K562 (cell line): ENCODE results near the gene PPP2R3B. TPM values are rescaled to one million over a fixed set of nuclear protein-coding genes. Genes with fewer than 3 reads are reported as not detected.

Experiments
- ATAC-seq: fragments of 200-7000 bp; cut with Tn5 transposase; 3 replicates; pipeline ENCODE4 v1.9.1; 2020; ENCODE audit warnings: moderate library complexity
- BruUV-seq: library from RNA; stranded (reverse); fragments of 400-500 nt; replicated peaks from 2 replicates; lab custom pipeline; 2021; lab: Mats Ljungman, UMichigan
- CTCF ChIA-PET: fragments of 300-600 bp; formaldehyde crosslinking; extraction: SDS; loops from one replicate; lab custom pipeline; 2021; ENCODE audit warnings: low intra/inter-chr PET ratio; lab: Yijun Ruan, JAX
- POLR2A ChIA-PET: fragments of 300-600, 350-650 bp; sonication (Branson Sonifier 250); formaldehyde crosslinking; extraction: SDS; loops from one replicate; lab custom pipeline; 2021; ENCODE audit warnings: antibody characterized with exemption, inconsistent platforms; lab: Yijun Ruan, JAX
- DNase-seq, 4 experiments: peaks; one replicate each; pipeline versions ENCODE4 v3.0.0 to v3.0.0-alpha.2; 2011 to 2018; ENCODE audit warnings: low spot score in 3 of 4, mixed read lengths in 3 of 4; ENCODE audit errors: extremely low read depth in 1 of 4
- FAIRE-seq: peaks from 2 replicates; lab custom pipeline; 2011; peaks lifted over from hg19 to GRCh38; lab: Jason Lieb, UNC
- H2AFZ ChIP-seq: 2 replicates; pipeline ENCODE4 v1.6.0; 2011; ENCODE audit warnings: low read depth, low read length, control low read depth, inconsistent platforms
- H3K27ac ChIP-seq: fragments of 200-600 bp; 3 replicates; pipeline ENCODE4 v1.8.0; 2011; ENCODE audit warnings: low read depth, mild to moderate bottlenecking, control low read depth, inconsistent platforms, low read length, moderate library complexity, mixed read lengths; ENCODE audit errors: extremely low read depth
- H3K27me3 ChIP-seq, 2 experiments: fragments of 300-600 bp in 1 of 2; 2 replicates in 1 of 2; 3 replicates in 1 of 2; pipeline versions ENCODE4 v1.6.0 to v1.8.0; 2011; ENCODE audit warnings: inconsistent platforms in 2 of 2, low read length in 2 of 2, mild to moderate bottlenecking in 1 of 2, mixed read lengths in 1 of 2, moderate library complexity in 1 of 2; ENCODE audit not compliant: control insufficient read depth in 2 of 2, insufficient read depth in 2 of 2
- H3K36me3 ChIP-seq: fragments of 300-600 bp; 3 replicates; pipeline ENCODE4 v1.8.0; 2011; ENCODE audit warnings: mild to moderate bottlenecking, low read length, inconsistent platforms; ENCODE audit not compliant: control insufficient read depth, insufficient read depth
- H3K4me1 ChIP-seq, 2 experiments: fragments of 200-600 bp in 1 of 2; replicated peaks in 1 of 2; 2 replicates in 1 of 2; 3 replicates in 1 of 2; pipeline versions ENCODE4 v1.5.1 to v1.8.0; 2011; ENCODE audit warnings: inconsistent platforms in 2 of 2, low read length in 2 of 2, mild to moderate bottlenecking in 1 of 2, mixed read lengths in 1 of 2, moderate library complexity in 1 of 2; ENCODE audit not compliant: control insufficient read depth in 2 of 2, insufficient read depth in 2 of 2
- H3K4me2 ChIP-seq: 2 replicates; pipeline ENCODE4 v1.6.1; 2011; ENCODE audit warnings: low read length, control low read depth, inconsistent platforms, mixed read lengths; ENCODE audit not compliant: insufficient read depth
- H3K4me3 ChIP-seq: fragments of 200-600 bp; sonication (generic), shearing (Covaris generic); 2 replicates; pipeline ENCODE4 v1.5.1; 2016; ENCODE audit warnings: control low read depth, inconsistent platforms
- H3K79me2 ChIP-seq: fragments of 200-600 bp; 3 replicates; pipeline ENCODE4 v1.8.0; 2011; ENCODE audit warnings: low read length, inconsistent platforms; ENCODE audit not compliant: control insufficient read depth, insufficient read depth
- H3K9ac ChIP-seq, 2 experiments: 2 replicates each; pipeline versions ENCODE4 v1.6.0 to v1.6.1; 2011; ENCODE audit warnings: low read depth in 2 of 2, low read length in 2 of 2, control low read depth in 1 of 2, inconsistent platforms in 1 of 2, mild to moderate bottlenecking in 1 of 2, mixed read lengths in 1 of 2; ENCODE audit not compliant: insufficient read depth in 1 of 2
- H3K9me1 ChIP-seq: one replicate; pipeline ENCODE4 v1.6.0; 2011; ENCODE audit warnings: inconsistent platforms, mild to moderate bottlenecking, low read length, moderate library complexity; ENCODE audit not compliant: control insufficient read depth, insufficient read depth
- H3K9me3 ChIP-seq: replicated peaks from 2 replicates; pipeline ENCODE4 v1.5.1; 2011; ENCODE audit warnings: low read depth, low read length, inconsistent platforms; ENCODE audit not compliant: control insufficient read depth, insufficient read depth
- H4K20me1 ChIP-seq: replicated peaks from 2 replicates; pipeline ENCODE4 v1.6.1; 2011; ENCODE audit warnings: low read length, inconsistent platforms, mixed read lengths; ENCODE audit not compliant: control insufficient read depth, insufficient read depth
- POLR2G ChIP-seq: fragments of 200-400 bp; formaldehyde crosslinking; IDR thresholded peaks from 2 replicates; pipeline ENCODE4 v1.6.1; 2017; ENCODE audit warnings: low read depth, mild to moderate bottlenecking, antibody characterized with exemption, low read length, moderate library complexity
- RBFOX2 ChIP-seq: fragments of 200-400 bp; formaldehyde crosslinking; IDR thresholded peaks from 2 replicates; pipeline ENCODE4 v1.6.1; 2017; ENCODE audit warnings: low read depth, mild to moderate bottlenecking, low read length, moderate library complexity
- whole genome bisulfite sequencing: fragments of 100-300 bp; shearing (Covaris generic); methylation state at CpG from one replicate; pipeline ENCODE4 v1.1.6; 2016; ENCODE audit warnings: low coverage, mixed read lengths; ENCODE audit not compliant: insufficient coverage; ENCODE audit errors: missing lambda C conversion rate; 5-methylcytosine and 5-hydroxymethylcytosine counted together
- in situ Hi-C: fragments of 300-500 bp; cut with MboI; formaldehyde crosslinking; loops from 4 replicates; pipeline ENCODE4 v1.15.0; 2018; ENCODE audit warnings: inconsistent platforms, mixed read lengths
- intact Hi-C: fragments of 100-400 bp; cut with micrococcal nuclease; formaldehyde crosslinking; loops from 2 replicates; pipeline ENCODE4 v1.14.2; 2022
- polyA plus RNA-seq, 8 experiments: library from polyadenylated mRNA; depleted of rRNA in 4 of 8; stranded (reverse) in 5 of 8; unstranded in 3 of 8; fragments of >200 nt; fragmentation: Nextera tagmentation in 2 of 8; fragmentation: Illumina TruSeq in 1 of 8; extraction: Ambion mirVana in 2 of 8; extraction: Trizol in 1 of 8; gene quantifications; 2 replicates each; pipeline versions ENCODE4 v1.2.1 to v1.2.3, GENCODE V29; 2011 to 2014; ENCODE audit warnings: inconsistent platforms in 1 of 8, missing spikeins in 1 of 8
- total RNA-seq, 7 experiments: library from RNA; depleted of rRNA in 6 of 7; stranded (reverse); fragments of >200 nt in 6 of 7; fragmentation: Illumina TruSeq in 2 of 7; extraction: Trizol in 2 of 7; gene quantifications; 2 replicates each; pipeline versions ENCODE4 v1.2.1 to v1.2.3, GENCODE V29; 2011 to 2021; ENCODE audit warnings: low replicate concordance in 1 of 7
- TF ChIP-seq, protein P1 (sequence below): sonication (generic); formaldehyde crosslinking; IDR thresholded peaks from 2 replicates; pipeline ENCODE4 v1.8.0; 2022; ENCODE audit warnings: mild to moderate bottlenecking, missing genetic modification reagents

PPP2R3B gene
- total and polyA plus RNA-seq, 9 of the 15 experiments (the other 6 are each of a cell fraction or from before 2014, with no cell fraction given) = 0.04 to 18.2 (median 8.2) TPM; not detected in 1

GRCh38 chrX:311156-312129 lies 75.3 kb downstream of the PPP2R3B start:
- in situ Hi-C loops (no loop called here), intact Hi-C loops (no loop called here)
- Histone ChIP-seq H3K4me2 (no peak overlapping the region), H3K9ac (no peak overlapping the region), H3K36me3 (peaks cover 70% of the 10 kb centered on the region), H3K27me3 (no peaks in the 10 kb centered on the region), H3K79me2 (peaks cover 4% of the 10 kb centered on the region; the same call in 2 of the 3 replicates), H3K9me1 (no peaks in the 10 kb centered on the region), H3K4me1 (peaks cover 0 to 12% of the 10 kb centered on the region in 2 experiments; a peak in 2 of 5 replicates), H3K4me3 (no peak overlapping the region), H4K20me1 (no peaks in the 10 kb centered on the region), H3K9me3 (no peaks in the 10 kb centered on the region), H2AFZ (no peak overlapping the region), H3K27ac (no peak overlapping the region)
- ATAC-seq (no peak), DNase-seq (no peak), FAIRE-seq (no peak)
- BruUV-seq = no TSS peak
- TF ChIP-seq POLR2G (peak; percentile 53), RBFOX2 (0 out of 2 replicates have a peak, but pooled peaks have one; percentile 38)
- TF ChIP-seq, protein P1, sequence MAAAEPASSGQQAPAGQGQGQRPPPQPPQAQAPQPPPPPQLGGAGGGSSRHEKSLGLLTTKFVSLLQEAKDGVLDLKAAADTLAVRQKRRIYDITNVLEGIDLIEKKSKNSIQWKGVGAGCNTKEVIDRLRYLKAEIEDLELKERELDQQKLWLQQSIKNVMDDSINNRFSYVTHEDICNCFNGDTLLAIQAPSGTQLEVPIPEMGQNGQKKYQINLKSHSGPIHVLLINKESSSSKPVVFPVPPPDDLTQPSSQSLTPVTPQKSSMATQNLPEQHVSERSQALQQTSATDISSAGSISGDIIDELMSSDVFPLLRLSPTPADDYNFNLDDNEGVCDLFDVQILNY = no peak
- ChIA-PET POLR2A (no interaction called here), CTCF (no interaction called here)
- WGBS = 93% methylated on average over 26 of the region's 69 CpGs
